ENCODE results near the gene TENM4.

Gene TENM4

DNA sequence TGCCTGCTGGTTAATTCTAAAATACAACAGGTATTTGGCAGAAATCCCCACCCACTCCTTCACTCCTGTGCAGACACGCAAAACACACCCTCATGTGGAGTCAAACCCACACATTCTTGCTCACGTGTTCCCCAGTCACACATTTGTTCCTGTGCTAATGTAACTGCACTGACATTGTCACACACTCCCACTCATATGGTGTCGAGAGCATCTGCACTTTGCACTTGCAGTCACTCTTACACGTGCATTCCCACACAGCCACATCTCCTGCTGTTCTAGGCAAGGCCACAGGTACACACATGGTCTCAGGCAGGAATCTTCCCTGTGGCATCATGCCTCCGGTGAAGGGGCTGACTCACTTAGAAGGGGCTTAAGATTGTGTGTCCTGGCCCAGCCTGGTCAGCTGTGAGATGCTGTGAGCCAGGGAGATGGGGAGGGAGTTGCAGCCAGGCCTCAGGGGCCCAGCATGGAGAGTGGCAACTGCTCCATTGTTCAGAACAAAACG, 395.0 kb downstream of the TENM4 start:
- DNase-seq, result no peak

DNA sequence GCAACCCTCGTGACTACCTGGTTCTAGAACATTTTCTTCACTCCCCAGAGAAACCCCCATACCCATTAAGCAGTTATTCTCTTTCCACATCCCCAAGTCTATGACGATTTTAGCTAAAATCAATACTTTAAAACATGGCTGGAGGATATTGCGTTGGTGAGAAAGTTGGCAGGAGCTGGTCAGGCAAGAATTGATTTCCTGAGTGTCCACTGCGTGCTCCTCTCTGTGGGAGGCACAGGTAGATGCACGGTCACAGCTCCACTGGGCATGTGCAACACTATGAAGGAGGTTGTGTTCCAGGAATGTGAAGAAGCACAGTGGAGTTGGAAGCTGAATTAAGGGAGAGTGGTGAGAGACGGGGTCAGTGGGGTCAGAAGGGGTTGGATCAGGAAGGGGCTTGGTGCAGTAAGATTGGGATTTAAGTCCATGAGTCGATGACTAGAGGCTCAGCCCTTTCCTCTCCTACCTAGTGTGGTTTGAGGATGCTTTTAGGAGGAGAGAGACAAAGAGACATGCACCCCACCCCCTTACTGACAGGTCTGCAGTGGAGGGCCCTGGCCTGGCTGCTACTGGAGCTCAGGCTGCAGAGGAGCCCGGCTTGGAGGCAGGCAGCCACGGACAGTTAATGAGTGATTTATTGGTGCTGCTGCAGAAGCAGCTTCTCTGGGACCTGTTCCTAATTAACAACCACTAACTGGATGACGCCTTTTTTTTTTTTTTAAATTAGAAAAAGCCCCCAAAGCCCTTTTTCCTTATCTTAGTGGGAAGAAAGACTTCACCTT, 395.6 kb downstream of the TENM4 start:
- no peak for DNase-seq

DNA sequence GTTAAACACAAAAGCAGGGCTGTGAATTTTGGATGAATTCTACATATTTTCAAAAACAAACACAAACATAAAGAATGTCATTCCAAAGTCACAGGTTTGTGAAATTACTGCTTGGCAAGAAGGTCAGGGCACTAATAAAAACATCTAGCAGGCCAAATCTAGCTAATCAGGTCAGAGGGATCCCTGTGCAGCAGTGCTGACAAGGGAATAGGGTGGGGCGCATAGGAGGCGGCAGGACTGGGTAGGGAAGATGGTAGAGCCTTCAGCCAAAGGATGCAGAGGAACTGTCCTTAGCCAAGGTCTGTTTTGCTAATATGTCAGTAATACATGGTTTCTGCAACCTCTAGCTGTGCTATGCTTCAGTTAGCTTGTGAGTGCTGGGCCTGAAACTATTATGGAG, 396.6 kb downstream of the TENM4 start:
- no peak for DNase-seq

DNA sequence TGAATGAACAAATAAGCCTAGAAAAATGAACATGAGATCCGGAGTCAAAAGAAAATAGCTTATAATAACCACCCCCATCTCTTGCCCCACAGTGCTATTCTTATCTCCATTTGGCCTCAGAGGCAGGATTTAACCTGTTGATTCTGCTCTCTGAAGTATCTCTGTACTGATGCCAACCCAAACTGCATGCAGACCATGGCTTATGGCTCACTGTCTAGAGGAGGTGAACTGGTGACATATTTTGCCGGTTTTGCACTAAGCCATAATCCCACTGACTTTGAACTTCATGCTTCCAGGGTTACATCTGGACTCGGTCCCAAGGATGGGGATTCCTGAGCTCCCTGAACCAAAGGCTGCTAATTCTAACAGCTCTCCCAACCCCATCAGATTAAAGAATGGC, 397.1 kb downstream of the TENM4 start:
- DNase-seq, result no peak

DNA sequence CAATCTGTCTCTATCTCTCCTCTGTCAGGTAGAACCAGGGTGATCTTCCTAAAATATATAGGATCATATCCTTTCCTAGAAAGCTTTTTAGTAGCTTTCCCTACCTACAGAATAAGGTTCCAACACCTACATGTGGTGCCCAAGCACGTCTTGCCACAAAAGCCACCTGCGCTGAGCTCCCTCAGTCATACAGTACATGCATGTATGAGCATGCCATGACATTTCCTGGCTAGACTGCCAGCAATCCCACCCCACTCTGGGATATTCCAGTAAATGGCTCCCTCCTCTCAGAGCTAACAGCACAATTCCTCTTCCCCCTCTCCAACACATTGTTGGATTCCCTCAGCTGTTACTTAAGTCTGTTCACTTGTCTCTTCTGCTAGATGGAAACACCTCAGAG, 398.0 kb downstream of the TENM4 start:
- no peak for DNase-seq

DNA sequence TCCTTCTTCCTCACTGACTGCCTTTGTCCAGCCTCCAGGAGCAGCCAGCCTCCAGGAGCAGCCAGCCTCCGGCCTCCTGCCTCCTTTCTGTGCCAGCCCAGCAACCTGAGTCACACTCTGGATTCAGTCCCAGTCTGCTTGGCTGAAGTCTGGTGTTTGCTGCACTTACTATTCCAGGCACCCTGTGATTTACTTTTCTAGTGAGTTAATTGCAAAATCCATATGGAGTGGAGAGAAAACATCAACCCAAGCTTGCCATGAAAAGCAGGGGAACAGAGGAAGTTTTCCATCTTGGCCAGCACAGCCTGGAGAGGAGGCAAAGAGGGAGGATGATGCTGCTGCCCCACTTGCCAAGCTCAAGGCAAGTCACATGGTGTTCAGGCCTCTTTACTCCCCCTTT, 400.5 kb downstream of the TENM4 start:
- no peak for DNase-seq

DNA sequence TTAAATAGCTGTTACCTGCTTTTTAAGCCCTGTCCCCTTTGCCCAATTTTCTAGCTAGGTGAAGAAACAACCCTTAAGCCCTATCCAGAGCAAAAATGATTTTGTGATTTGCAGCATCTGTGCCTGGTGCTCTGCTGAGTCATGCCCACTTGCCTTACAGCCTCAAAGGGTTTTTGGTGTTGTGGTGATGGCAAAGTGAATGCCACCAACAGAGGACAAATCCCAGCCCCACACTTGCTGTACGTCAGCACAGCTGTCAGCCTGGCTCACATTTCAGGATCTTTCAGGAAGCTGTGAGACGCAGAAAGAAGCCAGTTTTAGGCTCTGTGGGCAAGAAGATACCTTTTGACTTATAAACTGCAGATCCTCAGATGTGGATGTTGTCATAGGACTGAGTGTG, 401.7 kb downstream of the TENM4 start:
- no peak for DNase-seq

DNA sequence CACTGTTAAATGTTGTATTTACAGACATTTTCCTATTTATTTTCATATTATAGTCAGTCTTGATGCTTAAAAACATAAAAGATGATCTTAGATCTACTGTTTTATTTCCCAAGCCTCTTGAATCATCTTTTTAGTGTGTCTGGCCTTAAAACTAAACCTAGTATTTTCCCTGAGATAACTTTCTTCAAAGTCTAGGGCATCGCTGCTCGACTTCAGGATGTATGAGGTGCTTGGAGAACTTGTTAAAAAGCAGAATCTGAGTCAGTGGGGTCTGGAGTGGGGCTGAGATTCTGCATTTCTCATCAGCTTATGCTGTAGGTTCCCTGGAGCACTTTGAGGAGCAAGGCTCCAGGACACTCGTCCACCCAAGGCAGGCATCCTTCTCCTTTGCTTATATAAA, 404.9 kb downstream of the TENM4 start:
- DNase-seq, result no peak

DNA sequence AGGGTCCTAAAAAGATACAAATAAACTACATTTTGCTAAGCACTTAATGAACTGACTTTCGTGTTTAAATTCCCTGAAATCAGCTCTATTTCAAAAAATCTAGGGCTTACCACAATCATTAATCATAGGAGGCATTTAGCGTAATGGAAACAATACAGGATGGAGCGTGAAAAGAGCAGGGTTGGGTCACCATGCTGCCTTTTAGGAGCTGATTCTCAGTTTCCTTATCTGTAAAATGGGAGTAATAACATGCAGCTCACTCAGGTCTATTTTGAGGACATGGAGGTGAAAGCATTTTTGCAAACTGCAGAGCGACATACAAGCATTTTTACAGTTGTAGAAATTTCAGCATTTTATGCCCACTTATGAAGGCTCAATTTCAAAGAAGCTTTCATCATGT, 407.0 kb downstream of the TENM4 start:
- no peak for DNase-seq

DNA sequence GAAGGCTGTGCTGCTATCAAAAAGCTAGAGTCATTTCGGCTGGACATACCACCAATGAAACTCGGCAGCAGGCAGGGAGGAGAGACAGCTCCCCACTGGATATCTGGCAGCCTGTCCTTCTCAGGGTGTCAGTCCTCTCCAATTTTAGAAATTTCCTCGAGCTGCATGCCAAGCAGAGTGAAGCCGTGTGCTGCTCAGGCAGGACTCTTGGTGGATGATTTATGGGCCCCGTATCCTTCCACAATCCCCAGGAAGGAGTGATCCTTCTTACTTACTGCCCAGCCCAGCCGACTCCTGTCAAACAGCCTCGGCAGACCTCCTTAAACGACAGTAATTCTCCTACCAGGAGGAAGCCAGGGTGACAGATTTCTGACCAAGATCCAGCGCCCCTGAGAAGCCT, 410.4 kb downstream of the TENM4 start:
- no peak for DNase-seq

DNA sequence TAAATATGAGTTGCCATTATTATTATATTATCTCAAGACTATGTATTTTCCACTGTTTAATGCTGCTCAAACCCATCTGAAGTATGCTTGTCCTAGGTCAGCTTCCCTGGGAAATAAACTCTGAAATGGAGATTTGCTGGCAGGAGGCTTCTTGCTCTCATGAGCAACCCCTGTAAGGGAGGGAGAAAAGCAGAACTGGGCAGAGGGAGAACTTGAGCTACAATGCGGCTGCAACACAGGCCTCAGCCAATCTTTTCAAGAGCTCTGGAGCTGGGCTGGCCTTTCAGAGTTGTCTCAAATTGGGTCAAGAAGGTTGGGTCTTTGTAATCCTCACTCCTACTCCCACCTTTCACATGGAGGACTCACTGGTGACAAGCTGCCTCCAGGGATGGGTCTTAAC, 412.6 kb downstream of the TENM4 start:
- no peak for DNase-seq

DNA sequence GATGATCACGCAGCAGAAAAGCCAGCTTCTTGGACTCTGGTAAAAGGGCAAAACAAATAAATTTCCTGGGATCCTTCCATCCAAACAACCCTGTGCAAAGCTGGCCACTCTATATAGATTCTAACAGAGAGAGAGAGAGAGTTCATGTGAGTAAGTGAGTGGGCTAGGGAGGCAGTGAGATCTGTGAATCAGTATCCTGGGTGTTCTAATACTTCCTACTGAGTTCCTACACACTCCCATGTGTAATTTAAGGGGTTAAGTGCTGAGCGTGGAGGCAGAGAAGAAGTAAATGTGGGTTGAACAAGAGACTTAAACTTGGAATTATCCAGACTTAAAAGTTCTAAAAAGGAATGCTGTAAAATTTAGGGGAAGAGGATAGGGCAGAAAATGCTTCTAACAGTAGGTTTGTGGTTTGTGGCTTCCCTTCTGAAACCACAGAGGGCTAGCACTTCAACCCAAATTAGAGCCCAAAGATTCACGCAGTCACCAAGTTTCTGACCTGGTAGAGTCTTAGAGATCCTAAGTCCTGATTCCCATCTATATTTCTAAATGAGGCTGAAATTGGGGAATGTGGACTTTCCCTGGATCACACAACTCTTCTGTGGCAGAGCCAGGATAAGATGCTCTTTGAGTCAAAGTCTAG, 413.9 kb downstream of the TENM4 start:
- DNase-seq, result no peak

DNA sequence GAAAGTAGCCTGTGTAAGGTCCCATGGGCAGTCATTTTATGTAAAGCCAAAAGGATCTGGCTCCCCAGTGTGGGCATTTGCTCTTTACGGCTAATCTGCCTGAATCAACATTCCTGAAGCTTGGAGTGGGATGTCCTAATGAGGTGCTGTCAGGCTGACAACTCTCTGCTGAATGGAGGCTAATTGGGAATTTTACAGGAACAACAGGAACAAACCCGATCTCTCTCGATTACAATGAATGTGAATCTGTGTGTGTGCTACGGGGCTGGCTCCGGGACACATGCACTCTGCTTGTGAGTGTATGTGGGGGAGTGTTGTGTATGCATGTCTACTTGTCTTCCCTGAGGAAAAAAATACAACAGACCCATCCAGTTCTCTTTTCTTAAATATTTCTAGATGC, 415.2 kb downstream of the TENM4 start:
- DNase-seq, result no peak

DNA sequence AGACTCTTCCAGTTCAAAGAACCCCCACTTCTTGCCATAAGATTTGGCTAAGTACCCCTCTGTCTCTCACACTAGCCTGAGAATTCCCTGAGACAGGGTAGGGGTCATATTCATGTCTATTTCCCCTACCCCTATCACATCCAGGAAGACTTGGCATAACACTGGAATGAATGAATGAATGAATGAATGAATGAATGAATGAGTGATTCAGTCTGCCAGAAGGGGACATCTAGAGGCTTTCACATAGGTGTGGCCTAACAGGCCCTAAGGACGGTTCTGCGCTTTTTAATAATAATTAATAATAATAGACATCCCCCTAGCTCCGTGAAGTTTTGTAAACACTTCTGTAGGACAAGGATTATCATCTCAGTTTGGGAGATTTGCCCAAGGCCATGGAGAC, 415.7 kb downstream of the TENM4 start:
- no peak for DNase-seq

DNA sequence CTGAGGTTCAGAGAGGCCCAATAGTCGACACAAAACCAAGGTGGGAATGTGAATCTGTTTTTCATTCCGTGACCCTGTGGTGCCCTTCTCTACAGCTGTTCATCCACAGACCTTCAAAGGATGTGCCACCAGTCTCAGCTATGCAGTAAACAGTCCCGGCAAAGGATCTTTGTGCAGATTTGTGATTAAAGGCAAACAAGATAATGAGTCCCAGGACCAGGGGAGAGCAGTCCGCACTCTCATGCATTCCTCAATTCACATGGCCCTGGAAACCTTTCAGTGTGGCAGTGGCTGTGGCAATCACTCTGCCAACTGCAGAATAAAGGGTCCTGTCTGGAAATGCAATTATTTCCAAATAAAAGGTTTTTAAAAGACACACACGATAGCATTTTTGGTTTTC, 418.6 kb downstream of the TENM4 start:
- DNase-seq, result no peak

DNA sequence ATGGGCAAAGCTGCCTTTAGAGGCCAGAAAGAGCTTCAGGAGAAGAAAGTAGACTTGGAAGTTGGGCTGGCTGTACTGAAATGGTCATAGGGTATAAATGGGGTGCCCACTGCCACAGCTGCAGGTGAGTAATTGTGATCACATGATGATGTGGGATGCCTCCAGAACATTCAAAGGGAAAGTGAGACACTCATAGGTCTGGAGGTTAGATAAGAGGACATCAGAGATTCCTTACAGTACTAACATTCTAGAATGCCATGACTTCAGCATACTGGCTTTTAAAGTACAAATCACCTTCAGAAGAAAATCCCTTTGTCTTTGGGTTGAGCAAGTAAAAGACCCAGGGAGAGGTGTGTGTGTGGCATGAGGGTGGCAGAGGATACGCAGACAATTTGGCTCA, 419.2 kb downstream of the TENM4 start:
- no peak for DNase-seq

DNA sequence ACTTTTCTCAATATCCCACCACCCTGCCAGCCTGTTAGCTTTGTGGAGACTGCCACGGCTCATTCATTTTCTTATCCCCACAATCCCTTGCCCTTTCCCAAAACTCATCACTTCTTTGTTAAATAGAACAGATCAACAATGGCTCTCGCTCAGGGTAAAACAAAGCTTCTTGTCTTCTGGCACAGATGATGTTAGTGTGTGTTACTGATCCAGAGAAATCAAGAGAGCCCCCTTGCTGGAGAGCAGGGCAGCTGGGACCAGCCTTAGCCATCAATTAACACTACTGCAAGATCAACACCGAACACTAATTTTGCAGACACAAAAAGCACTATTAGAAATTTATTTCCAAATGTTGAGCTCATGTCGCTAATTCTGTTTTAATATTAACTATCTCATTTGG, 420.9 kb downstream of the TENM4 start:
- DNase-seq, result no peak

DNA sequence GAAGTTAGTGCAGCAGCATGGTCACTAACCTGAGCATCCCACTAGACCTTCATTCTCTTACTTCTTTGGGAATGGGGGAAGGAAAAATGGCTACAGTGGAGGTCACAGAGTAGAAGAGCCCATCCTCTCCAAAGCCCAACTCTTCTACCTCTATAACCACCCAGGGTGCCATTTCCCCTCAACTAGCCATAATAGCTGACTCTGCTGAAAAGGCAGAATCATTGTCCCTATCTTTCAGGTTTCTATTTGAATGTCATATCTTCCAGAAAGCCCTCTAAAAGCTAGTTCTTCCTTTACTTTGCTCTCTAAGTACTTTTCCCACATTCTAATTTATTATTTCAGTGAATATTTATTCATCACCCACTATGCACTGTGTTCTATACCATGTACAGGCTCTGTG, 421.6 kb downstream of the TENM4 start:
- no peak for DNase-seq

DNA sequence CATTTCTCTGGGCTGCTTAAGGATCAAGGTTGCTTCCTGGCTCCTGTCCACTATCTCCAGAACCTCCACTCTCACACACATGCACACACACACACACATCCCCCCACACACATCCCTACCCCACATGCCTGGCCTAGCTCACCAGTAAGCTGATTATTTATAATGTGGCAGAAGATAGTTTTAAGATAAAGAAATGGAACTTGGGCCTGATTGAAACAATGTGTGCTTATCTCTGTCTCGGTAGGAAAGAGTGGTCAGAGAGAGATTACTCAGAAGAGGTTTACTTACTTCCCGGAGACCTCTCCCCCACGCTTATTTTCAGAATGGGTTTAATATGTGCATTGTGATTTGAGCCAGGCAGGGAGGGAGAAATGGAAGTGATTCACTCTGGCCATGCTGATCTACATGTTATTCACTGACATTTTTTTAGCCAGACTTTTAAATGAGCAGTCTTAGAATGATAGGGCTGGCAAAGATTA, 422.4 kb downstream of the TENM4 start:
- DNase-seq, result no peak

DNA sequence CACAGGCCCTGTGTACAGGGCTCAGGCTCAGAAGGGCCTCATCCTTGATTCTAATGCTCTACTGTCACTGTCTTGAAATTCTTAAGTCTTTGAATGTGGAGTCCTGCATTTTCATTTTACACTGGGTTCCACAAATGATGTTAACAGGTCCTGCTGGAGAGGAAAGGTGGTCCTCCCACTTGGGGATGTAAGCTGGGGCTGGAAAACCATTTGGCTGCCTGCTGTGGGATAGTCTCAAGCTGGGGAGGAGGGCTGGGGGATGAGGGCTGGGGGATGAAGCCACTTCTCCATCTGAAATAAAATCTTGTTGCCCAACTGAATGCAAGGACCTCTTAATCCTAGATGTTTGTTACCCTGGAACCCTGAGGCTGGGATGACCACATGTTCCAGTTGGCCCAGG, 423.0 kb downstream of the TENM4 start:
- DNase-seq, result no peak

DNA sequence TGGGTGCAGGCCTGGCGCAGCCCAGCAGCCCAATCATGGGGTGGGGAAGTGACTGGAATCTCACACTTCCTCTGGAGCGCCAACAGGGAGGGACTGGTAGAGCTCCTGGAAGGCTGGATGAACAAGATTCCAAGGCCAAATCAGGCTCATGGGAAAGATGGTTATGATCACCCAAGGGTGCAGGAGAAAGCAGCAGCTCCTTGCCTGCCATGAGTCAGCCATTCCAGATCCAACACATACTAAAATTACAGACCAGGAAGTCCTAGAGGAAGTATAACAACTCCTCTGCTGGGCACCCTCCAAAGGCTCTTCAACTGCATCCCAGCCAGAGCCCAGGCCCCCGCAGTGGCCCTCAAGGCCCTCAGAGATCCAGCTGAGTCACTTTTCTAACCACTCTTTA, 427.3 kb downstream of the TENM4 start:
- DNase-seq, result no peak

DNA sequence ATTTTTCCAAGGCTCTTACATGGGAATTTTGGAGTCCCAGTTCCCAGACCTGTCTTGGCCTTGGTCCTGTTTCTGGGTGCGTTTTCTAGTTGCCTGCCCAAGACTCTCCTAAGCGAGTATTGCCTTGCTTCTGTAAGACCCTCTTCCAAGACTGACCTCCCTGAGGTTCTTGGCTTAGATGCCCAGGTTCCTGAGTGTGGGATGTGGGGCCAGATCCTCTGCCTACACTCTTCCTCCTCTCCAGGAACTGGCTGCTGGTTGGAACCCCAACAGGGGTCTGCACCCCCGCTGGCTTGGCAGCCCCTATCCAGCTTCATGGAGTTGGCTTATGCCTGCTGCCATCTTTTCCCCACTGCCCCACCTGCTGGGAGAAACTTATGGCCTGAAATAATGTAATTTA, 429.5 kb downstream of the TENM4 start:
- DNase-seq, result no peak

DNA sequence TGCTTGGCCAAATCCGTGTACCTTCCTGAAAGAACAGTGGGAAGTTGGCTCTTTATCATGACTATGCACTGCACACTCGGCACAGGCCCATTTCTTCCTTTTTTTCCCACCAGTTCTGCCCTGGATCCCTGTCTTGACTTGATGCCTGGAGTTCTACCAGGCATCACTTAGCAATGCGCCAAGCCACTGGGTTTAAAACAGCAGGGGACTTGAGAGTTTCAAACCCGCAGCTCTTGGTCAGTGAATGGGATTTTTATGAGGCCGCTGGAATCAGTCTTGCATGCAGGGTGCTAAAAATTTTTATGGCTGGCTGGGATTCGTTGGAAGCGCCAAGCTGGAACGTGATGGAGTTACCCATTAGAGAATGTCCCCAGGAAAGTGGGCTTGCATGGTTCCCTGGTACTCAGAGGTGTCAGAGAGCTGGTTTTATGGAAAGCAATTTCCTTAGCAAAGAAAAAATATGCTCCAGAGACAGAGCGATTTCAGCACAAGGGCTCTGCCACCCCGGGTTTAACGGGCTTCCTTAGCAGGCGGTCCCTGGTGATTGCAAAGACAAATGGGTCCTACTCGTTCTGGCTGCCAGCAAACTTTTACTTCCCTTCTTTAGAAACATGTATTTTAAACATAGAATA, 432.9 kb downstream of the TENM4 start:
- no peak for DNase-seq

DNA sequence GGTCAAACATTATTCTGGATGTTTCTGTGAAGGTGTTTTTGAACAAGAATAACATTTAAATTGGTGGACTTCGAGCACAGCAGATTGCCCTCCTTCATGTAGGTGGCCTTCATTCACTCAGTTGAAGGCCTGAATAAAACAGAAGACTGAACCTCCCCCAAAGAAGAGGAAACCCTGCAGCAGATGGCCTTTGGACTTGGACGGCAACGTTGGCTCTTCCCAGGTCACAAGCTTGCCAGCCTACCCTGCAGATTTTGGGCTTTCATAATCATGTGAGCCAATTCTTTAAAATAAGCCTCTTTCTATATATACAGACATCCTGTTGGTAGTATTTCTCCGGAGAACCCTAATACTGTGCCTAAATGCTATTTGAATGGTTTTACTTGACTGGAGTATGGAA, 434.0 kb downstream of the TENM4 start:
- DNase-seq, result no peak

Data from stimulated activated CD8-positive, alpha-beta memory T cell treated with anti-CD3 and anti-CD28 coated beads, Interleukin-4, amount 100 ng/mL, for 48 hours (primary cell).